Epithelial cell of esophagus (primary cell): Measurements from ENCODE around the gene GAREM1.
A peak's percentile ranks its signal among the peaks of the same experiment; 100 is the strongest.
"Not testable (repeated sequence)": the region's sequence is repeated elsewhere in the genome, so short reads cannot be mapped to it uniquely, and the experiment has no call there.

Source experiments
- DNase-seq: peaks from one replicate; pipeline ENCODE4 v3.0.0; 2010; ENCODE audit warnings: low read depth
- H3K4me3 ChIP-seq: 2 replicates; pipeline ENCODE4 v1.5.1; 2011; ENCODE audit warnings: mild to moderate bottlenecking, low read length, control low read depth
- CTCF ChIP-seq: IDR thresholded peaks from 2 replicates; pipeline ENCODE4 v1.5.1; 2011; ENCODE audit warnings: low read depth, mild to moderate bottlenecking, low read length, control low read depth, inconsistent platforms; ENCODE audit not compliant: insufficient read depth; ENCODE audit errors: missing control alignments

Gene GAREM1

GRCh38 chr18:32470714-32471633 lies at the start of gene GAREM1:
Gene GAREM1, minus strand, starts transcription at chr18:32470882. Its CDS starts 454 bp downstream, at chr18:32470428.
- H3K4me3 ChIP-seq, result peak within 1 kb of the TSS; percentile 68
- peak; percentile 99 for DNase-seq
- TF ChIP-seq CTCF, result peak; percentile 43

GRCh38 chr18:32511147-32511546 lies 40.5 kb upstream of the GAREM1 start:
- no peak overlapping the region for H3K4me3 ChIP-seq
- TF ChIP-seq CTCF, result no peak
- no peak for DNase-seq

- no peak for DNase-seq
- no peak for TF ChIP-seq CTCF
- H3K4me3 ChIP-seq, result no peak overlapping the region
Observed at GRCh38 chr18:32509111-32509510, 38.4 kb upstream of the GAREM1 start.

- no peak for TF ChIP-seq CTCF
- no peak for DNase-seq
Observed at GRCh38 chr18:32507093-32507492, 36.4 kb upstream of the GAREM1 start.

GRCh38 chr18:32502014-32502413 lies 31.3 kb upstream of the GAREM1 start:
- no peak for TF ChIP-seq CTCF
- no peak overlapping the region for H3K4me3 ChIP-seq
- peak; percentile 15 for DNase-seq

More at GRCh38 chr18:32507093-32507492, 36.4 kb upstream of the GAREM1 start:
- H3K4me3 ChIP-seq, result no peak overlapping the region

GRCh38 chr18:32501242-32501641 lies 30.6 kb upstream of the GAREM1 start:
- not testable (repeated sequence) for H3K4me3 ChIP-seq
- peak; percentile 34 for DNase-seq

GRCh38 chr18:32483002-32483401 lies 12.3 kb upstream of the GAREM1 start:
- no peak for TF ChIP-seq CTCF
- DNase-seq, result no peak
- H3K4me3 ChIP-seq, result no peak overlapping the region
